Tibial artery (tissue), 4 donors: ENCODE results near the gene SMURF1.
A peak's percentile ranks its signal among the peaks of the same experiment; 100 is the strongest.
"Not testable (repeated sequence)": the region's sequence is repeated elsewhere in the genome, so short reads cannot be mapped to it uniquely, and the experiment has no call there.

ENCODE experiments used
- DNase-seq, 2 donors: peaks; one replicate each; pipeline ENCODE4 v3.0.0-alpha.2; 2019
- H3K27ac ChIP-seq, 2 donors: fragments of 200-600 bp; sonication (generic) in 1 of 2; 1 replicate in 1 of 2; 2 replicates in 1 of 2; pipeline ENCODE4 v1.5.1; 2018 to 2019; ENCODE audit warnings: mild to moderate bottlenecking in 1 of 2
- H3K27me3 ChIP-seq, 2 donors: fragments of 200-600 bp; sonication (generic) in 1 of 2; one replicate each; pipeline versions ENCODE4 v1.5.1 to v1.6.0; 2016 to 2019
- H3K36me3 ChIP-seq, 3 donors: fragments of 200-600 bp; sonication (generic) in 2 of 3; one replicate each; pipeline ENCODE4 v1.5.1; 2016 to 2019; ENCODE audit warnings: mild to moderate bottlenecking in 2 of 3
- H3K4me1 ChIP-seq, 4 donors: fragments of 200-600 bp; sonication (generic) in 2 of 4; 1 replicate in 3 of 4; 2 replicates in 1 of 4; pipeline ENCODE4 v1.5.1; 2016 to 2019
- H3K4me3 ChIP-seq, 2 donors: fragments of 200-600 bp; sonication (generic) in 1 of 2; 1 replicate in 1 of 2; 2 replicates in 1 of 2; pipeline ENCODE4 v1.5.1; 2018 to 2019; ENCODE audit warnings: mild to moderate bottlenecking in 2 of 2
- H3K9me3 ChIP-seq, 3 donors: fragments of 200-600 bp; sonication (generic) in 1 of 3; one replicate each; pipeline ENCODE4 v1.5.1; 2016 to 2019
- intact Hi-C: fragments of 100-400 bp; cut with DNase I; formaldehyde crosslinking; loops from one replicate; pipeline ENCODE4 v1.15.0; 2023; ENCODE audit warnings: low total_unique reads
- TF ChIP-seq, protein P1 (sequence below), 2 experiments: fragments of 200-600 bp in 1 of 2; fragments of 450-650 bp in 1 of 2; IDR thresholded peaks; one replicate each; pipeline ENCODE4 v1.5.1; 2017 to 2019; ENCODE audit warnings: antibody characterized with exemption in 2 of 2, mild to moderate bottlenecking in 1 of 2, moderate library complexity in 1 of 2

The SMURF1 gene

DNA sequence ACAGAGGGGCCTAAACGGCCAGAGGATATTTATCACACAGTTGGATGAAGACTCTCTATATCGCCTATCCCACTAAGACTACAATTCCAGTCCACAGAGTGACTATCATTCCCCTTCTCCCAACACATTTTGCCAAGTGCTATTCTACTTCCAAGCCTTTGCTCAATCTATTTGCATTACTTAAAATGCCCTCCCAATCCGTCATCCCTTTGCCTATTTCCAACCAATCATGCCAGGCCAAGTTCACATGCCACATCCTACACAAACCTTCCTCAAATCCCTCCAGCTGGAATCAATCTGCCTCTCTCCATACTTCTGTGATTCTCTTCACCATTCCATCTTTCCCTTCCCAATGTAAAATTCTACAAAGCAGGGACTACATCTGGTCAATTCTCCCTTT lies 38.2 kb downstream of the SMURF1 start:
- Histone ChIP-seq H3K27ac (peak overlapping the region; percentile 84 to 93), H3K36me3 (no peaks in the 10 kb centered on the region), H3K27me3 (no peaks in the 10 kb centered on the region), H3K9me3 (no peaks in the 10 kb centered on the region), H3K4me3 (no peak overlapping the region), H3K4me1 (peaks cover 8 to 99% (median 79%) of the 10 kb centered on the region in 4 donors)
- intact Hi-C loops, result no loop called here
- TF ChIP-seq, protein P1, sequence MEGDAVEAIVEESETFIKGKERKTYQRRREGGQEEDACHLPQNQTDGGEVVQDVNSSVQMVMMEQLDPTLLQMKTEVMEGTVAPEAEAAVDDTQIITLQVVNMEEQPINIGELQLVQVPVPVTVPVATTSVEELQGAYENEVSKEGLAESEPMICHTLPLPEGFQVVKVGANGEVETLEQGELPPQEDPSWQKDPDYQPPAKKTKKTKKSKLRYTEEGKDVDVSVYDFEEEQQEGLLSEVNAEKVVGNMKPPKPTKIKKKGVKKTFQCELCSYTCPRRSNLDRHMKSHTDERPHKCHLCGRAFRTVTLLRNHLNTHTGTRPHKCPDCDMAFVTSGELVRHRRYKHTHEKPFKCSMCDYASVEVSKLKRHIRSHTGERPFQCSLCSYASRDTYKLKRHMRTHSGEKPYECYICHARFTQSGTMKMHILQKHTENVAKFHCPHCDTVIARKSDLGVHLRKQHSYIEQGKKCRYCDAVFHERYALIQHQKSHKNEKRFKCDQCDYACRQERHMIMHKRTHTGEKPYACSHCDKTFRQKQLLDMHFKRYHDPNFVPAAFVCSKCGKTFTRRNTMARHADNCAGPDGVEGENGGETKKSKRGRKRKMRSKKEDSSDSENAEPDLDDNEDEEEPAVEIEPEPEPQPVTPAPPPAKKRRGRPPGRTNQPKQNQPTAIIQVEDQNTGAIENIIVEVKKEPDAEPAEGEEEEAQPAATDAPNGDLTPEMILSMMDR (IDR thresholded peaks at IDR 0.05), result no peak
- no peak for DNase-seq

GRCh38 chr7:99104631-99105030 lies 39.3 kb downstream of the SMURF1 start:
- Histone ChIP-seq H3K4me3 (no peak overlapping the region), H3K4me1 (peaks cover 5 to 99% (median 77%) of the 10 kb centered on the region in 4 donors), H3K36me3 (no peaks in the 10 kb centered on the region), H3K27me3 (no peaks in the 10 kb centered on the region), H3K9me3 (no peaks in the 10 kb centered on the region), H3K27ac (peak overlapping the region; percentile 84 to 93)
- TF ChIP-seq, protein P1 (IDR thresholded peaks at IDR 0.05), result no peak
- no peak for DNase-seq
- intact Hi-C loops, result no loop called here

GRCh38 chr7:99103836-99104235 lies 40.1 kb downstream of the SMURF1 start:
- H3K27me3 ChIP-seq, intact Hi-C loops, H3K9me3 ChIP-seq, H3K4me3 ChIP-seq, H3K36me3 ChIP-seq: not testable (repeated sequence)
- H3K27ac ChIP-seq, result peak overlapping the region; percentile 84 to 93
- H3K4me1 ChIP-seq, result peaks cover 0 to 99% (median 75%) of the 10 kb centered on the region in 4 donors
- DNase-seq, result peak; percentile 46 to 93

DNA sequence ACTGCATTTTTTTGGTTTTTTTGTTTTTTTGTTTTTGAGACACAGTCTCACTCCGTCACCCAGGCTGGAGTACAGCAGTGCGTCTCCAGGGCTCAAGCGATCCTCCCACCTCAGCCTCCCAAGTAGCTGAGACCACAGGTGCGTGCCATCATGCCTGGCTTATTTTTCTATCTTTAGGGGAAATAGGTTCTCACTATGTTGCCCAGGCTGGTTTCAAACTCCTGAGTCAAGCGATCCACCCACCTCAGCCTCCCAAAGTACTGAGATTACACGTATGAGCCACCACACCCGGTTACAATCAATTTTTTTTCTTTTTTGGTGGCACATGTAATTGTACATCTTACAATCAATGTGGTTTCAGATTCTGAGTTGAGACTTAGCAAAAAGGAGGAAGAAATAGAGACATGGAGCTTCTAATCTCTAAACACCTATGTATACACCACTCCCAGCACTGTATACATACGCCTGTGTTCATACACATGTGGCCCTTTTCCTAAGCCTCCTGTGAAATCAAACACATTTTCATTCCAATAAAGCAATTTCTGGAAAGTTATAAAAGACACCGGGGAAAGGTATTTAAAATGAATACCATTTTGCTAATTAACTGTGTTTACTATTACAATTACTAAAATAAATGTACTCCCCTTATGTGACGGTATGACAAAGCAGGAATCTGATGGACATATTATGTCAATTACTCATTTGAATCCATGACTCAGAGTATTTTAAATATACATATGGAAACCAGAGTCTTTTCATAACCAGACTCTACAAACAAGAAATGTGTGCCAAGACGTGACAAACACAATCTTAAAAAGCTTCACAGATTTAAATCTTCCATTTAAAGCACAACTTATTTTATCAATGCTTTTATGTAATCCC lies 40.9 kb downstream of the SMURF1 start:
- Histone ChIP-seq H3K9me3 (no peaks in the 10 kb centered on the region), H3K36me3 (no peaks in the 10 kb centered on the region), H3K27me3 (no peaks in the 10 kb centered on the region), H3K4me3 (no peak overlapping the region), H3K4me1 (peaks cover 0 to 99% (median 76%) of the 10 kb centered on the region in 4 donors), H3K27ac (peak overlapping the region; percentile 84 to 93)
- no peak for DNase-seq
- intact Hi-C loops, result no loop called here
- TF ChIP-seq, protein P1 (IDR thresholded peaks at IDR 0.05), result no peak

- Histone ChIP-seq H3K4me3 (no peak overlapping the region), H3K27ac (peak overlapping the region; percentile 84 to 93), H3K27me3 (no peaks in the 10 kb centered on the region), H3K36me3 (no peaks in the 10 kb centered on the region), H3K4me1 (peaks cover 0 to 99% (median 72%) of the 10 kb centered on the region in 4 donors), H3K9me3 (no peaks in the 10 kb centered on the region)
- no peak for DNase-seq
- TF ChIP-seq, protein P1 (IDR thresholded peaks at IDR 0.05), result no peak
- intact Hi-C loops, result no loop called here
Observed at GRCh38 chr7:99102361-99102760, 41.5 kb downstream of the SMURF1 start.

- Histone ChIP-seq H3K27ac (peak overlapping the region; percentile 84 to 93), H3K4me1 (peaks cover 0 to 99% (median 72%) of the 10 kb centered on the region in 4 donors)
- H3K36me3 ChIP-seq, DNase-seq, intact Hi-C loops, H3K27me3 ChIP-seq, H3K4me3 ChIP-seq, H3K9me3 ChIP-seq: not testable (repeated sequence)
Observed at GRCh38 chr7:99101516-99101915, 42.4 kb downstream of the SMURF1 start.
